ENCODE measurements around the gene DGCR8. TPM values are rescaled to one million over a fixed set of nuclear protein-coding genes. Genes with fewer than 3 reads are reported as not detected.

The DGCR8 gene
- total and polyA plus RNA-seq, 11 donors: 8.8 to 22.1 (median 13.0) TPM

- Histone ChIP-seq H3K4me3 (no peak overlapping the region), H3K27me3 (no peaks in the 10 kb centered on the region), H3K36me3 (peaks cover 0 to 15% (median 0%) of the 10 kb centered on the region in 9 donors), H3K4me1 (no peaks in the 10 kb centered on the region), H3K9me3 (no peaks in the 10 kb centered on the region), H3K27ac (no peak overlapping the region)
- WGBS, 4 donors: 73 to 80% (median 77%) methylated on average over 22 to 32 of the region's 32 CpGs
- DNase-seq: no peak
- TF ChIP-seq, protein P1, sequence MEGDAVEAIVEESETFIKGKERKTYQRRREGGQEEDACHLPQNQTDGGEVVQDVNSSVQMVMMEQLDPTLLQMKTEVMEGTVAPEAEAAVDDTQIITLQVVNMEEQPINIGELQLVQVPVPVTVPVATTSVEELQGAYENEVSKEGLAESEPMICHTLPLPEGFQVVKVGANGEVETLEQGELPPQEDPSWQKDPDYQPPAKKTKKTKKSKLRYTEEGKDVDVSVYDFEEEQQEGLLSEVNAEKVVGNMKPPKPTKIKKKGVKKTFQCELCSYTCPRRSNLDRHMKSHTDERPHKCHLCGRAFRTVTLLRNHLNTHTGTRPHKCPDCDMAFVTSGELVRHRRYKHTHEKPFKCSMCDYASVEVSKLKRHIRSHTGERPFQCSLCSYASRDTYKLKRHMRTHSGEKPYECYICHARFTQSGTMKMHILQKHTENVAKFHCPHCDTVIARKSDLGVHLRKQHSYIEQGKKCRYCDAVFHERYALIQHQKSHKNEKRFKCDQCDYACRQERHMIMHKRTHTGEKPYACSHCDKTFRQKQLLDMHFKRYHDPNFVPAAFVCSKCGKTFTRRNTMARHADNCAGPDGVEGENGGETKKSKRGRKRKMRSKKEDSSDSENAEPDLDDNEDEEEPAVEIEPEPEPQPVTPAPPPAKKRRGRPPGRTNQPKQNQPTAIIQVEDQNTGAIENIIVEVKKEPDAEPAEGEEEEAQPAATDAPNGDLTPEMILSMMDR (IDR thresholded peaks at IDR 0.05): no peak
- TF ChIP-seq POLR2A (IDR thresholded peaks at IDR 0.05): no peak
- intact Hi-C loops (cut with DNase I): no loop called here
- ATAC-seq: no peak
These were observed 69.5 kb downstream of the DGCR8 start for GRCh38 chr22:20149257-20150250.

DNA sequence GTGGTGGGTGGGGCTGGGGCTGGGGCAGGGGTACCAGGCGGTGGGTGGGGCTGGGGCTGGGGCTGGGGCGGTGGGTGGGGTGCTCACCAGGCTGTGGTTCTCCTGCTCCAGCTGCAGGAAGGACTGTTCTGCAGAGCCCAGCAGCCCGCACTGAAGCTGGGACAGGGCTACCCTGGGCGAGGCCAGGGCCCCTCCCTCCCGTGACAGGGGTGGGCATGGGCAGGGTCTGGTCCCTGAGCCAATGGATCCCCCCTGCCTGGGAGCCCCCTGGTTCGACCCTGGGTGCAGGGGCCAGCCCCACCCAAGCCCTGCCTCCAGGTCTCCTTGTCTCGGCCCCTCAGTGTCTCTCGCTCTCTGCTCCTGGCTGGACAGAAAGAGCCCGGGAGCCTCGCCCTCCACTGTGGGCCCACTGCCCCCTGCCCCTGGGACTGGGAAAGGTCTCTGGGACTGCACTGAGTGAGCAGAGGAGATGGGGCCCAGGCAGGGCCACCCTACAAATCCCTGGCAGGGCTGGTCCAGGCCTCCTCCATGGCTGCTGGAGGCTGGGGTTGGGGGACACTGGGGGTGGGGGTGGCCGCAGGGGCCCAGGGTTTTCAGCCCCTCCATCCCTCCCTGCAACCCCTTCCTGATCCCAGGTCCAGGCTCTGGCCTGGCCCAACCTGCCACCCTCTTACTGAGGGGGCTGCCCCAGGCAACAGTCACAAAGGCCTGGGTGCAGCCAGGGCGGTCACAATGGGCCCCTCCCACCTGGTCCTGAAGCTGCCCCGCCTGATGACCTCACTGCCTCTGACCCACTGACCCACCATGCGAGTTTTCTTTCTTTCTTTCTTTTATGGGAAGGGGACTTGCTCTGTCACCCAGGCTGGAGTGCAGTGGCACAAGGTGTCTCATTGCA lies 70.6 kb downstream of the DGCR8 start, which contains the start of gene CCDC188:
Gene CCDC188 (minus strand): TSS at position 675 of the 895 bp plus-strand sequence. CDS start 69 bp downstream, at position 606.
- ATAC-seq: no peak
- TF ChIP-seq POLR2A (IDR thresholded peaks at IDR 0.05): no peak
- TF ChIP-seq, protein P1 (IDR thresholded peaks at IDR 0.05): no peak
- WGBS, 4 donors: 79 to 85% (median 82%) methylated on average over 3 to 14 of the region's 14 CpGs
- Histone ChIP-seq H3K4me3 (no peak within 1 kb of the TSS), H3K9me3 (no peaks in the 10 kb centered on the region), H3K27ac (no peak within 1 kb of the TSS), H3K4me1 (peaks cover 0 to 6% (median 0%) of the 10 kb centered on the region in 12 donors), H3K27me3 (peaks cover 0 to 4% (median 0%) of the 10 kb centered on the region in 9 donors), H3K36me3 (peaks cover 0 to 8% (median 0%) of the 10 kb centered on the region in 9 donors)
- intact Hi-C loops (cut with DNase I): no loop called here
- no peak for DNase-seq

DNA sequence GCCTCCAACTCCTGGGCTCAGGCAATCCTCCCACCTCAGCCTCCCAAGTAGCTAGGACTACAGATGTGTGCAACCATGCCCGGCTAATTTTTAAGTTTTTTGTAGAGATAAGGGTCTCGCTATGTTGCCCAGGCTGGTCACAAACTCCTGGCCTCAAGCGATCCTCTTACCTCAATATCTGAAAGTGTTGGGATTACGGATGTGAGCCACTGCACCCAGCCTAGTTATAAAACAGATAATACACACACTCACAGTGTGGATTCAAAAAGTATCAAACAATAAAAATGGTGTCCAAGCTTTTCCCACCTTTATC lies 71.2 kb downstream of the DGCR8 start:
- intact Hi-C loops (cut with DNase I): no loop called here
- Histone ChIP-seq H3K27ac (no peak overlapping the region), H3K9me3 (no peaks in the 10 kb centered on the region), H3K4me1 (peaks cover 0 to 7% (median 0%) of the 10 kb centered on the region in 12 donors), H3K4me3 (no peak overlapping the region), H3K36me3 (peaks cover 0 to 3% (median 0%) of the 10 kb centered on the region in 9 donors), H3K27me3 (peaks cover 0 to 5% (median 0%) of the 10 kb centered on the region in 9 donors)
- DNase-seq (no peak), ATAC-seq (no peak)
- TF ChIP-seq POLR2A (IDR thresholded peaks at IDR 0.05): no peak
- TF ChIP-seq, protein P1 (IDR thresholded peaks at IDR 0.05): no peak
- WGBS, 4 donors: 82 to 94% (median 87%) methylated on average over 4 of the region's 4 CpGs
